Activated B cell treated with CpG ODN at 0.5 μM for 24 hours (primary cell): ENCODE results near the gene HLCS. TPM values are rescaled to one million over a fixed set of nuclear protein-coding genes. Genes with fewer than 3 reads are reported as not detected.

Source experiments
- ATAC-seq: fragments of 200-7000 bp; cut with Tn5 transposase; one replicate; pipeline ENCODE4 v1.10.0; 2021; ENCODE audit warnings: low read depth, mild to moderate bottlenecking, moderate library complexity
- CTCF ChIA-PET: fragments of 350-600 bp; sonication (Branson Sonifier 250); formaldehyde crosslinking; loops from one replicate; lab custom pipeline; 2021; ENCODE audit warnings: antibody characterized with exemption; lab: Charles Lee
- POLR2A ChIA-PET: fragments of 350-600 bp; sonication (Branson Sonifier 250); formaldehyde crosslinking; loops from one replicate; lab custom pipeline; 2021; ENCODE audit warnings: antibody characterized with exemption; lab: Charles Lee
- DNase-seq: peaks from one replicate; pipeline ENCODE4 v3.0.0; 2022
- H3K27ac Mint-ChIP-seq: one replicate; pipeline ENCODE4 v1.8.0; 2020; ENCODE audit warnings: mixed read lengths
- H3K27me3 Mint-ChIP-seq: one replicate; pipeline ENCODE4 v1.8.0; 2021; ENCODE audit warnings: mixed read lengths
- H3K36me3 Mint-ChIP-seq: one replicate; pipeline ENCODE4 v1.8.0; 2021; ENCODE audit warnings: low read depth, mixed read lengths
- H3K4me1 Mint-ChIP-seq: one replicate; pipeline ENCODE4 v1.8.0; 2021; ENCODE audit warnings: mixed read lengths
- H3K4me3 Mint-ChIP-seq: one replicate; pipeline ENCODE4 v1.8.0; 2020; ENCODE audit warnings: mild to moderate bottlenecking, mixed read lengths
- H3K9me3 Mint-ChIP-seq: one replicate; pipeline ENCODE4 v1.8.0; 2020; ENCODE audit warnings: mixed read lengths
- intact Hi-C: fragments of 100-400 bp; cut with micrococcal nuclease; formaldehyde crosslinking; loops from one replicate; pipeline ENCODE4 v1.15.1; 2024
- total RNA-seq: library from RNA; stranded (reverse); gene quantifications from 2 replicates; pipeline ENCODE4 v1.2.3, GENCODE V29; 2022
- TF ChIP-seq, protein P1 (sequence below): fragments of 200-600 bp; IDR thresholded peaks from one replicate; pipeline ENCODE4 v1.8.0; 2022; ENCODE audit warnings: antibody characterized with exemption, mild to moderate bottlenecking

Gene HLCS
- total RNA-seq, 1 donor from 2014 or later = 10.6 TPM

DNA sequence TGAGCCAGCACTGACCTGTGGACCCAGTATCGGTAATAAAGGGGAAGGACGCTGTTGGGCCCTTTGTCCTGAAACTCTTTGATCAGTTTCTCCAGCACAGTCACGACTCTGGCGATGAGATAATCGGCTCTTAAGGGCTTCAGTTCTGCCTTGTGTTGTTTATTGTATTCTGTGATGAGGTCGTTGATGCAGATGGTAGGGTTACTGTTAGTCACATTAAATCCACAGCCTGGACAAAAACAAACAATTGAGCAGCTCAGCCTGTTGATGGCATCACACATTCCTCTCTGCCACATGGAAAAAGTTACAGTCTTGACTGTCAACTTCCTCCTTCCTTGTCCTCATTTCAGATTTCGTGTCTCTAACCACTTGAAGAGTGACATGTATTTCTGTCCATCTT, 209.9 kb downstream of the HLCS start:
- ChIA-PET POLR2A (no interaction called here), CTCF (no interaction called here)
- DNase-seq (no peak), ATAC-seq (no peak)
- TF ChIP-seq, protein P1, sequence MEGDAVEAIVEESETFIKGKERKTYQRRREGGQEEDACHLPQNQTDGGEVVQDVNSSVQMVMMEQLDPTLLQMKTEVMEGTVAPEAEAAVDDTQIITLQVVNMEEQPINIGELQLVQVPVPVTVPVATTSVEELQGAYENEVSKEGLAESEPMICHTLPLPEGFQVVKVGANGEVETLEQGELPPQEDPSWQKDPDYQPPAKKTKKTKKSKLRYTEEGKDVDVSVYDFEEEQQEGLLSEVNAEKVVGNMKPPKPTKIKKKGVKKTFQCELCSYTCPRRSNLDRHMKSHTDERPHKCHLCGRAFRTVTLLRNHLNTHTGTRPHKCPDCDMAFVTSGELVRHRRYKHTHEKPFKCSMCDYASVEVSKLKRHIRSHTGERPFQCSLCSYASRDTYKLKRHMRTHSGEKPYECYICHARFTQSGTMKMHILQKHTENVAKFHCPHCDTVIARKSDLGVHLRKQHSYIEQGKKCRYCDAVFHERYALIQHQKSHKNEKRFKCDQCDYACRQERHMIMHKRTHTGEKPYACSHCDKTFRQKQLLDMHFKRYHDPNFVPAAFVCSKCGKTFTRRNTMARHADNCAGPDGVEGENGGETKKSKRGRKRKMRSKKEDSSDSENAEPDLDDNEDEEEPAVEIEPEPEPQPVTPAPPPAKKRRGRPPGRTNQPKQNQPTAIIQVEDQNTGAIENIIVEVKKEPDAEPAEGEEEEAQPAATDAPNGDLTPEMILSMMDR = no peak
- H3K4me1 Mint-ChIP-seq = no peaks in the 10 kb centered on the region
- H3K36me3 Mint-ChIP-seq = peaks cover 25% of the 10 kb centered on the region
- no peak overlapping the region for H3K27ac Mint-ChIP-seq
- no peaks in the 10 kb centered on the region for H3K9me3 Mint-ChIP-seq
- no peak overlapping the region for H3K4me3 Mint-ChIP-seq
- no peaks in the 10 kb centered on the region for H3K27me3 Mint-ChIP-seq
- intact Hi-C loops = no loop called here

DNA sequence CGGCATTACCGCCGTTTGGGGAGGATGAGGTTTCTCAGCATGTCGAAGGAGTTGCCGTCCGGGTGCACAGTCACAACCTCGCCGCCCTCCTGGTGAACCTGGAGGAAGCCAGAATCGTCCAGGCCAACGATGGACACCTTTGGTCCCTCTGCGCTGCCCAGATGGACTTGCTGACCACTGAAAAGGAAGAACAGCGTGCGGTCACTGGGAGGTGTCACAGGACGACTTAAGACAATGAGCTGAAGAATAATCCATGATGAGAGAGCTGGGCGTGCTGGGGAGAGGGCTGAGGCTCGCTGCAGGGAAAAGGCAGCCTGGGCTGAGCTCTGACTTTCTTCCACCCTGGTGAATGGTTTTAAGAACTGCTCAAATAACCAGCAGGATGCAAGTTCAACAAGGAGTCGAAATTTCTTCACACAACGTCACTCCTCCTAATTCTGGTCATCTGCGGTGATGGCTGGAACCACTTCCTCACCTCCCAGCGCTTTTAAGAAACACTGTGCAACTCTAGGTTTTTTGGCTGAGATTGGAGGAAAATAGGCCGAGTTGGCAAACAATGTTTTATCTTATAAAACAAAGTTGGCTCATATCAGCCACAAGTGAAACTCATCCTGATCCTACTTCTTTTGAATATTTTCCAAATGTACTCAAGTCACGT, 212.1 kb downstream of the HLCS start:
- TF ChIP-seq, protein P1 = no peak
- DNase-seq (no peak), ATAC-seq (no peak)
- Mint-ChIP-seq H3K36me3 (peaks cover 29% of the 10 kb centered on the region), H3K9me3 (no peaks in the 10 kb centered on the region), H3K27me3 (peaks cover 7% of the 10 kb centered on the region), H3K27ac (no peak overlapping the region), H3K4me1 (no peaks in the 10 kb centered on the region), H3K4me3 (no peak overlapping the region)
- intact Hi-C loops = no loop called here
- CTCF ChIA-PET = no interaction called here
- POLR2A ChIA-PET = no interaction called here

DNA sequence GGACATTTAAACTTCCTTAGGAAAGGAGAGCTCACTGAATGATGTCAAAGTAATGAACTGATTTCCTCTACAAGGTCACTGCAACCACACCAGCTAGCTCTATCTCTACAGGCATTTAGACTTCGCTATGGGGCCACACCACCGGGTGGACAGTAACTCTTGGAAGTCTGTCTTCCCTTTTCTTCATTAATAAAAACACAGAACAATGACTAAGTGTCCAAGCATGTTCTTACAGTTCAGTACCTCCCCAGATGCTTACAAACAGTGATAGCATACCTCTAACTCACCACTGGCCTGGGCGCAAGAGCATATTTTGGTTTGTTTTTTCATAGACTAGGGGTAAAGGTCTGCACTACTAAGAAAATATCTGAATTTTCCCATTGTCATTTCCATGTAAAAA, 212.9 kb downstream of the HLCS start:
- DNase-seq (no peak), ATAC-seq (no peak)
- Mint-ChIP-seq H3K27me3 (peaks cover 13% of the 10 kb centered on the region), H3K36me3 (peaks cover 29% of the 10 kb centered on the region), H3K27ac (no peak overlapping the region), H3K4me1 (peaks cover 3% of the 10 kb centered on the region), H3K4me3 (no peak overlapping the region), H3K9me3 (no peaks in the 10 kb centered on the region)
- TF ChIP-seq, protein P1 = no peak
- ChIA-PET POLR2A (no interaction called here), CTCF (no interaction called here)
- intact Hi-C loops = no loop called here

DNA sequence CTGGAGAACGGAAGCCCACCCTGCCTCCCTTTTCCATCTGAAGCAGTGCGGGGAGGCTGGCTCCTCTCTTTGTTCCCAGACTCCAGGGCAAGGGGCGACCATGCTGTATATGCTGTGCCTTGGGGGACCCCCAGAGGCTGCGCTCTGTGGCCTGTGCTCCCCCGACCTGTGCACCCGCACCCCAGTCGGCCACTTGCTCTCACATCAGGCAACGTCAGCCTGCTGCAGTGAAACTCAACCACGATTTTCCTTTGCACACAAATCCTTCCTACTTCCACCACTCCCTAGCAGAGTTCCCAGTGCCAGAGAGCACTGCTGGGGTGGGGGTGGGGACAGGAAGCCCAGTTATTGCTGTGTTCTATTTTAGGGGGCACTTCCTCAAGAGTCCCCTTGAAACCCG, 215.1 kb downstream of the HLCS start:
- POLR2A ChIA-PET = no interaction called here
- H3K27ac Mint-ChIP-seq = no peak overlapping the region

DNA sequence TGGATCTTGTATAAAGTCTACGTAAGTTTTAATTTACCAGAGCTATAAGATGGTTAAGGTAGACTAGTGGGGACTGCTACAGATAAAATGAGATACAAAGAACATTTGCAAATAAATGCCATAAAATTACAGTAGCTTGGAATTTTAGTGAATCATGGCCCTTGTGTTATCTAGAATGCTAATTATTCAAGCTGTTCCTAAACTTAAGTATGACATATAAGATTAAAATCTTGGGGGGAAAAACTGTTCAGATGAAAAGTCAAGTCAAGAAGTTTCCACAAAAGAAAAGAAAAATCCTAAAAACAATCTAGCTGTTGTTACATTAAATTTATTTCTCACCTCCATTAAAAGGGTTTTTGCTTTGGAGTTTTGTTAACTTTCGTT, 215.9 kb downstream of the HLCS start:
- peaks cover 21% of the 10 kb centered on the region for H3K36me3 Mint-ChIP-seq
- H3K9me3 Mint-ChIP-seq = no peaks in the 10 kb centered on the region
- TF ChIP-seq, protein P1 = no peak
- intact Hi-C loops = no loop called here
- ChIA-PET POLR2A (no interaction called here), CTCF (no interaction called here)
- H3K27ac Mint-ChIP-seq = no peak overlapping the region
- DNase-seq (no peak), ATAC-seq (no peak)
- peaks cover 30% of the 10 kb centered on the region for H3K27me3 Mint-ChIP-seq
- H3K4me3 Mint-ChIP-seq = no peak overlapping the region
- H3K4me1 Mint-ChIP-seq = peaks cover 17% of the 10 kb centered on the region

More for the DNA sequence above, 215.1 kb downstream of the HLCS start:
- intact Hi-C loops = no loop called here
- ATAC-seq (no peak), DNase-seq (no peak)
- Mint-ChIP-seq H3K27me3 (peaks cover 26% of the 10 kb centered on the region), H3K4me1 (peaks cover 17% of the 10 kb centered on the region), H3K36me3 (peaks cover 25% of the 10 kb centered on the region), H3K9me3 (no peaks in the 10 kb centered on the region), H3K4me3 (no peak overlapping the region)
- TF ChIP-seq, protein P1 = no peak
- CTCF ChIA-PET = no interaction called here
